NCI-H2227 treated with DMSO at 0.1 percent for 48 hours (cell line): ENCODE data around the gene HTR3E.
"Not testable (repeated sequence)": the region's sequence is repeated elsewhere in the genome, so short reads cannot be mapped to it uniquely, and the experiment has no call there.

Experiments
- DNase-seq: peaks from one replicate; lab custom pipeline; 2025; lab: John Stamatoyannopoulos, UW

HTR3E gene

GRCh38 chr3:184096811-184097383 lies at the start of gene HTR3E:
Gene HTR3E (plus strand): TSS chr3:184097064. CDS start chr3:184097530, 466 bp downstream.
- DNase-seq, result no peak

- DNase-seq, result no peak
Observed at GRCh38 chr3:184050217-184050847, 46.5 kb upstream of the HTR3E start.

GRCh38 chr3:184052767-184053166 lies 44.1 kb upstream of the HTR3E start, which contains the start of gene HTR3C:
Gene HTR3C (plus strand): TSS chr3:184053047. CDS start chr3:184053081, 34 bp downstream.
- DNase-seq, result no peak

- DNase-seq, result no peak
Observed at GRCh38 chr3:184058029-184058428, 38.8 kb upstream of the HTR3E start.

GRCh38 chr3:184059424-184059823 lies 37.4 kb upstream of the HTR3E start:
- no peak for DNase-seq

GRCh38 chr3:184062637-184063036 lies 34.2 kb upstream of the HTR3E start:
- no peak for DNase-seq

GRCh38 chr3:184066211-184066610 lies 30.7 kb upstream of the HTR3E start:
- no peak for DNase-seq

- DNase-seq, result no peak
Observed at GRCh38 chr3:184067573-184068055, 29.2 kb upstream of the HTR3E start.

GRCh38 chr3:184068344-184068743 lies 28.5 kb upstream of the HTR3E start:
- no peak for DNase-seq

- not testable (repeated sequence) for DNase-seq
Observed at GRCh38 chr3:184071142-184071541, 25.7 kb upstream of the HTR3E start.

- DNase-seq, result no peak
Observed at GRCh38 chr3:184073621-184074020, 23.2 kb upstream of the HTR3E start.

GRCh38 chr3:184075901-184076300 lies 21.0 kb upstream of the HTR3E start:
- DNase-seq, result no peak

- no peak for DNase-seq
Observed at GRCh38 chr3:184077881-184078280, 19.0 kb upstream of the HTR3E start.

- DNase-seq, result no peak
Observed at GRCh38 chr3:184078851-184079250, 18.0 kb upstream of the HTR3E start.

- DNase-seq, result no peak
Observed at GRCh38 chr3:184081116-184081830, 15.6 kb upstream of the HTR3E start.

- DNase-seq, result no peak
Observed at GRCh38 chr3:184082034-184082433, 14.8 kb upstream of the HTR3E start.

GRCh38 chr3:184082465-184082864 lies 14.4 kb upstream of the HTR3E start:
- DNase-seq, result no peak

GRCh38 chr3:184085389-184085852 lies 11.4 kb upstream of the HTR3E start:
- no peak for DNase-seq

- no peak for DNase-seq
Observed at GRCh38 chr3:184092199-184092598, 4.7 kb upstream of the HTR3E start.

GRCh38 chr3:184097556-184097955 lies 692 bp downstream of the HTR3E start:
- no peak for DNase-seq

GRCh38 chr3:184099806-184100686 lies 3.2 kb downstream of the HTR3E start:
- no peak for DNase-seq

GRCh38 chr3:184110316-184110725 lies 13.5 kb downstream of the HTR3E start:
- DNase-seq, result peak; percentile 16
